GM12874 (cell line): ENCODE measurements around the gene SLC22A9.

Source experiments
- TF ChIP-seq, protein P1 (sequence below): IDR thresholded peaks from 2 replicates; pipeline ENCODE4 v1.5.1; 2011; ENCODE audit warnings: low read depth, mild to moderate bottlenecking, control low read depth, low read length, moderate library complexity; ENCODE audit not compliant: insufficient read depth

Gene SLC22A9

GRCh38 chr11:63417174-63417852 lies 47.7 kb downstream of the SLC22A9 start:
- TF ChIP-seq, protein P1, sequence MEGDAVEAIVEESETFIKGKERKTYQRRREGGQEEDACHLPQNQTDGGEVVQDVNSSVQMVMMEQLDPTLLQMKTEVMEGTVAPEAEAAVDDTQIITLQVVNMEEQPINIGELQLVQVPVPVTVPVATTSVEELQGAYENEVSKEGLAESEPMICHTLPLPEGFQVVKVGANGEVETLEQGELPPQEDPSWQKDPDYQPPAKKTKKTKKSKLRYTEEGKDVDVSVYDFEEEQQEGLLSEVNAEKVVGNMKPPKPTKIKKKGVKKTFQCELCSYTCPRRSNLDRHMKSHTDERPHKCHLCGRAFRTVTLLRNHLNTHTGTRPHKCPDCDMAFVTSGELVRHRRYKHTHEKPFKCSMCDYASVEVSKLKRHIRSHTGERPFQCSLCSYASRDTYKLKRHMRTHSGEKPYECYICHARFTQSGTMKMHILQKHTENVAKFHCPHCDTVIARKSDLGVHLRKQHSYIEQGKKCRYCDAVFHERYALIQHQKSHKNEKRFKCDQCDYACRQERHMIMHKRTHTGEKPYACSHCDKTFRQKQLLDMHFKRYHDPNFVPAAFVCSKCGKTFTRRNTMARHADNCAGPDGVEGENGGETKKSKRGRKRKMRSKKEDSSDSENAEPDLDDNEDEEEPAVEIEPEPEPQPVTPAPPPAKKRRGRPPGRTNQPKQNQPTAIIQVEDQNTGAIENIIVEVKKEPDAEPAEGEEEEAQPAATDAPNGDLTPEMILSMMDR = no peak

- TF ChIP-seq, protein P1 = no peak
Measured at GRCh38 chr11:63427971-63428508, 58.5 kb downstream of the SLC22A9 start.

GRCh38 chr11:63443714-63444113 lies 74.1 kb downstream of the SLC22A9 start:
- TF ChIP-seq, protein P1 = no peak

DNA sequence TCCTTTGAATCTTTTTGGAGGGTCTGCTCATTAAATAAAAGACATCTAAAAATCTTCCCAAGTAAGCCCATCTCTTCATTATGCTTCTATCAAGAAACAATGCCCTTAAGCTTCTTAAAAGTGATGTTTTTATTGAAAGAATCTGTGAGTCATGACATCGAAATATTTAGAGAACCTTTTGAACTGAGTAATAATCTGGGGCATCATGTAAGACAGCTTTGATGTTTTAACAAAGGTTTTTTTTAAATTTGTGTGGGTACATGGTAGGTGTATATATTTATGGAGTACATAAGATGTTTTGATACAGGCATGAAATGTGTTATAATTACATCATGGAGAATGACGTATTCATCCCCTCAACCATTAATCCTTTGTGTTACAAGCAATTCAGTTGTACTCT lies 74.6 kb downstream of the SLC22A9 start:
- TF ChIP-seq, protein P1 = no peak

- TF ChIP-seq, protein P1 = no peak
Measured at GRCh38 chr11:63445118-63445517, 75.5 kb downstream of the SLC22A9 start.

GRCh38 chr11:63445720-63446119 lies 76.1 kb downstream of the SLC22A9 start:
- TF ChIP-seq, protein P1 = no peak

DNA sequence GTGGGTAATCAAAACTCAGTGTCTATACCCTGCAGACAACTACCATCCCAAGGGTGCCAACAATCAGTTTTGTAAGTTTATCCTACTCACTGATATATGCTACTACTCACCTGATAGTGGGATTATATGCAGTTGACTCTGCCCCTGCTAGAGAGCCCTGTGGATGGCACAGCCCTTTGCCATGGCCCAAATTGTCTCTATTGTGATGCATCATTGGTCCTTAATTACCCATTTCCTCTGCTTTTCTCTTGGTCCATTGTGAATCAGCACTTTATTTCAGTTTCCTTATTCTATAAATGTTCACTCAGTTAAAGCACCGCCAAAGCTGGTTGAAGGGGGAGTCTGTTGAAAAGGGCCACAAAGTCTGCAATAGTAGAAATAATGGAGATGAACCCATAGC lies 79.1 kb downstream of the SLC22A9 start:
- TF ChIP-seq, protein P1 = no peak

GRCh38 chr11:63459586-63459985 lies 90.0 kb downstream of the SLC22A9 start:
- TF ChIP-seq, protein P1 = no peak
